Renal pelvis (tissue), 4 donors: ENCODE results near the gene ZCCHC4. TPM values are rescaled to one million over a fixed set of nuclear protein-coding genes. Genes with fewer than 3 reads are reported as not detected.
A peak's percentile ranks its signal among the peaks of the same experiment; 100 is the strongest.
"Not testable (repeated sequence)": the region's sequence is repeated elsewhere in the genome, so short reads cannot be mapped to it uniquely, and the experiment has no call there.

Experiments used
- DNase-seq: peaks from one replicate; pipeline ENCODE4 v3.0.0-alpha.2; 2013
- polyA plus RNA-seq, 3 donors: library from polyadenylated mRNA; unstranded; fragments of 120-200 nt; gene quantifications; one replicate each; pipeline ENCODE4 v1.2.1, GENCODE V29; 2013; ENCODE audit not compliant: insufficient read length in 3 of 3

The ZCCHC4 gene
- polyA plus RNA-seq, 3 donors, result 10.5 to 16.1 (median 13.8) TPM

- no peak for DNase-seq
These were observed 2.3 kb upstream of the ZCCHC4 start for GRCh38 chr4:25310066-25310802.

GRCh38 chr4:25310803-25311166 lies 1.8 kb upstream of the ZCCHC4 start:
- DNase-seq, result no peak

DNA sequence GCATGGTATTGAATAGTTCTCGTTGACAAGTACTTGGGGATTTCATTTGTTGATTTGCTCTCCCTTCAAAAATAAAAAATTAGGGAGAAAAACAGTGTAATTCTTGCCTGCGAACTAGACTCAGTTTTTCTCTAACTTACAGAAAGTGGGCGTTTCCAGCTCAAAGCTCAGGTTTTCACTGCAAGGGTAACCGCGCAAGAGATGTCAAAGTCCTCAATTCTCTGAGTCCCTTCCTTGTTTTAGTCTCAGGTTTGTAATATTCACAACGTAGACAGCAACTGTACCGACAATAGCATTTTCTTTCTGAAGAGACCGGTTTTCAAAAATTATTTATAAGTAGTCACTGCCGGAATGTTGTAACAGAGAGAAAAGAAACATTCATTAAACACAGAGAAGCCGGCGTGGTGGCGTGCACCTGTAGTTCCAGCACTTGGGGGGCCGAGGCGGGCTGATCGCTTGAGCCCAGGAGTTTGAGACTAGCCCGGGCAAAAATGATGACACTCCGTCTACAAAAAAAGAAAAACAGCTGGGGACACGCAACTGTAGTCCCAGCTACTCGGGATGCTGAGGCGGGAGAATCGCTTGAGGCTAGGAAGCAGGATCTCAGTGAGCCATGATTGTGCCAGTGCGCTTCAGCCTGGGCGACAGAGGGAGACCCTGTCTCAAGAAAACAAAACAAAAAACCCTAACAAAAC lies 774 bp downstream of the ZCCHC4 start:
- peak; percentile 15 for DNase-seq

DNA sequence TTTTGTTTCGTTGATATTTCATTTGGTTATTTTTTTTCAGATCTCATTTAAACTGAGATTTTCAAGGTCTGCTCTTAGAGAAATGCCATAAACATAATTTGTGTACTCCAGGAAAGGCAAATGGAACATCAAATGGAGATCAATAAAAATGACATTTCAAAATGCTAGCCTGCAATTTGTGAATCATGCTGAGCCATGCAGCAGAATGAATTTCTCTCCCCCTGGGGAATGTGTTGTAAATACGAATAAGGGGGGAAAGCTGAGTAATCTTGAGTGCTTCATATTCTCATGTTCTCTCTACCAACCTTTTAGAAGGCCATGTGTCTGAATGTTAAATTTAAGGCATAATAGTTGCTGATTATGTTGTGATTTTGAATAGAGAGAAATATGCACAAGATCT lies 7.8 kb downstream of the ZCCHC4 start:
- DNase-seq, result no peak

- DNase-seq, result no peak
These were observed 8.2 kb downstream of the ZCCHC4 start for GRCh38 chr4:25320773-25321172.

DNA sequence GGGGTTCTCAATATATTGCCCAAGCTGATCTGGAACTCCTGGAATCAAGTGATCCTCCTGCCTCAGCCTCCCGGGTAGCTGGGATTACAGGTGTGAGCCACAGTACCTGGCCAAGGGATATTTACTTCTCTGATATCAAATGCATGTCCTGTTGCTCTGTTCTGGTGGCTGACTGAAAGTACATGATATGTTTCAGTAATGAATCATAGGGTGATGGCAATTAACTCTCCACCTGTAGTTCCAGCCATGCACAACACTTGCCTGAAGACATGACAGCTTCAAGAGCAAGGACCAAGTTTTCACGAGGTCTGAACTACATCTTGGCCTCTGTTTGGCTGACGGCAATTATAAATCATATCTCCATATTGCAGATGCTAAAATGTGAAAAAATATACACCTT lies 9.1 kb downstream of the ZCCHC4 start:
- DNase-seq, result no peak

- not testable (repeated sequence) for DNase-seq
These were observed 15.9 kb downstream of the ZCCHC4 start for GRCh38 chr4:25328463-25328862.

GRCh38 chr4:25330335-25330734 lies 17.8 kb downstream of the ZCCHC4 start:
- no peak for DNase-seq

DNA sequence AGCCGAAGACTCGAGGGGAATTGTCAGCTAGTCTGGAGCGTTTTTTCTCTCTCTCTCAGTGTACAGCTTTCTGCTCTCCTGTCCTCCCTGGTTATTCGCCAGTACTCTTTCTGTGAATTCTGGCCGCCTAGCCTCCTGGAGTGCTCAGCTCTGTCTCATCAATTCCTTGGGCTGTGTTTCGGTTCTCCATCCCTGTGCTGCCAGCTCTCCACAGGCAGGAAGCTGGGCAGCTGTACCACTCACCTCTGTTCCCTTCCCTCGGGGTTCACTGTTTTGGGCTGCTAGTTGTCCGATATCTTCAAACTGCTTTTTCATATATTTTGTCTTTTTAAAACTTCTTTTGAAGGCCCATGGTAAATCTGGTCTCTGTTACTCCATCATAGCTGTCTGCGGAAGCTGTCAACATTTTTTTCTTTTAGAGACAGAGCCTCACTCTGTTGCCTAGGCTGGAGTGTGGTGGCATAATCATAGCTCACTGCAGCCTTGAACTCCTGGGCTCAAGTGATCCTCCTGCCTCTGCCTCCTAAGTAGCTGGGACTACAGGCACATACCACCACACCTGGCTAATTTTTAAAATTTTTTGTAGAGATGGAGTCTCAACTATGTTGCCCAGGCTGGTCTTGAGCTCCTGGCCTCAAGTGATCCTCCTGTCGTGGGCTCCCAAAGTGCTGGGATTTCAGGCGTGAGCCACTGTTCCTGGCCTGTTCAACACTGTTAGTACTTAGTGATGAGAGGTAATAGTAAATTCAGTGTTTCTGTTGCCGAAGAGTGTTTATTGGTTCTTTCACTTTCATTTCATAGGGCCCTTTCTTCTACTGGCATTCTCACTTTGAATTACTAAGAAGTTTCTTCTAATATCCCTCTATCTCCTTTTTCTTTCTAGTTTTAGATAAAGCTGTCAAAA lies 18.6 kb downstream of the ZCCHC4 start:
- DNase-seq, result no peak

GRCh38 chr4:25343671-25344070 lies 31.1 kb downstream of the ZCCHC4 start:
- no peak for DNase-seq

DNA sequence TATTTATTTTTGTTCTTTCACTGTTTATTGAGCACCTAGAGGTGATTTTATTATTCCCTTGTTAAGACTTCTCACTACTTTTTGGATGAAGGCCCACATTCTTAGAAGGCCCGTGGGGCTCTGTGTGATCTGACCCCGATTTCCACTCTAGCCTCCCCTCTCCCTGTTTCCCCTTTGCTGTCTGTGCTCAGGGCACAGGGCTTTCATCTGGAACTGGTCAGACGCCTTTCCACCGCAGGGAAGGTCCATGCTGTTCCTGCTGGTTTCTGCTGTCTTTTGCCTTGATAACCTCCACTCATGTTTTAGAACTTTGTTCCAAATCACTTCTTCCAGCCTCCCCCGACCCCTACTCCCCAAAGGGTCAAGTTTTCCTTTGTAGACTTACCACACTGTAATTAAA lies 33.2 kb downstream of the ZCCHC4 start:
- DNase-seq, result no peak

- no peak for DNase-seq
These were observed 34.3 kb downstream of the ZCCHC4 start for GRCh38 chr4:25346913-25347312.

DNA sequence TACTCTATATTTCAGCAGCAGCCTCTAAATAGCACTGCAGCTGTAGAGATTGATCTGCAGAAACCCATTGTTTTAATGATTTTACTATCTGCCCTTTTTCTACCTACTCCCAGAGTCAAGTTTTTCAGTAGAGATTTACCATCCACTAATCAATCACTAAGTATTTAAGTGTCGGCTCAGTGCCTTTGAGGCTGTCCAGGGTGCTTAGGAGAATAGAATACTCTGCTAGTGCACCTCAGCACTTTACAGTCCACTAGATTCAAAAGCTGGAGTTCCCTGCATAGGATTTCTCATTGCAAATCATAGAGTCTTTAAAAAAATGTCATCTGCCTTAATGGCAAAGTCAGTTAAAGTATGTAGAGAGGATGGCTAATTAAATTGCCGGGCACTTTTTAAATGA lies 34.9 kb downstream of the ZCCHC4 start:
- no peak for DNase-seq

DNA sequence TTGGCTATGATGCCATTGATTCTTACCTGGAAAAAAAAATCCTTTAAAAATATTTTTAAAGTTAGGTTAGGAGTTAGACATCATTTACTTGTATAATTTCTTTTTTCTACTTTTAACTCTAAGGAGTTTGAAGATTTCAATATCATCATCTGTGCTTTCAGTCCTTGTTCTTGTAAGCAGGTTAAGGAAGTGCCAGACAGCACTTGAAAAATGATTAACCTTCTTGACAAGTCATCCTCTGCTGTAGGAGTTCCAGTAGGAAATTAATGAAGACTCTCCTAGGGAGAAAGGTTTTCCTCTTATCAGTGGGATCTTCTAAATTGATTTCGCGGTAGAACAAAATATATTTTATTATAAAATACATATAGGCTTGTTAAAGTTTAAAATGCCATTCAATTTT lies 35.4 kb downstream of the ZCCHC4 start:
- DNase-seq, result no peak

DNA sequence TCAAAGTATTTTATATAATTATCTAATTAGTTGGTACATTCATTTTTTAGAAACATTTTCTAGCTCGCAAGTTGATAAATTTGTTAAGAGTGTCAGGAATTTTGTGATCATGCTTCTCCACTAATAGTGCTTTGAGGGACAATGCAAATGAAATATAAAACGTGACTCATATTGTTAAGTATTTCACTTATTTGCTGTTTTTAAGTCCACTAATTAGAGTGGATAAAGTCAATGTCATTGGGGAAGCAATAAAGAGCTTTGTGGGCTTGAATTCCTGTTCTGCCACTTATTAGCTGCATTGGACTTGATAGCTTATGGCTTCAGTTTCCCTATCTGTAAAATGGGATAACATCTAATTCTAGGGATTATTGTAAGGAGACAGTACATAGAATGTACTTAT lies 38.0 kb downstream of the ZCCHC4 start:
- no peak for DNase-seq

DNA sequence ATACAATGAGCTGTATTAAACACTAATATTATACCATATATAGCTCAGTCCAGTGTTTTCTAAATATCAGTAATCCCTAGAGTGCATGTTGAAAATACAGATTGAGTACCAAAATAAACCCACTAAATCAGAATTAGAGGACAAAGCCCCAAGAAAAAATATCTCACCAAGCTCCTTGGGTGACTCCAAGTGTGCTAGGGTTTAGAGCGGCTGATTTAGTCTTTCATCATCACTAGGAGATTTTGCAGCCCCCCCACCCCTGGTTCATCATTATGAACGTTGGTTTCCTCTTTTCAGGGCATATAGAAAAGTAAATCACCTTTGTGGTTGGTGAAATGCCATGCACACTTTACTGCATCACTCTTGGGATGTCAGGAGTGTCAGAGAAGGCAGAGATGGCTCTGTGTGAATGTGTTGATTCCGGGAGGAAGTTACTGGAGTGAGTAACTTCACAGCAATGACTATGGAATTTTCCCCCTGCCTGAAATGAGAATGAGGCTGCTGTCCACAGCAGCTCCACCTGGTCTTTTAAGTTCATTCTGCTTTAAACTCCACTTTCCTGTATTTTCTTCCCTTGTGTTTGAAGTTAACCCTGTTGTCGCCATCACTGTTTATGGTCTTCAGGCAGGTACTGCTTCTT lies 39.3 kb downstream of the ZCCHC4 start:
- DNase-seq, result no peak

GRCh38 chr4:25356068-25356467 lies 43.5 kb downstream of the ZCCHC4 start:
- no peak for DNase-seq

- DNase-seq, result no peak
These were observed 46.1 kb downstream of the ZCCHC4 start for GRCh38 chr4:25358515-25359275.

GRCh38 chr4:25361253-25361652 lies 48.7 kb downstream of the ZCCHC4 start:
- no peak for DNase-seq

GRCh38 chr4:25367004-25367621 lies 54.5 kb downstream of the ZCCHC4 start:
- peak; percentile 33 for DNase-seq

DNA sequence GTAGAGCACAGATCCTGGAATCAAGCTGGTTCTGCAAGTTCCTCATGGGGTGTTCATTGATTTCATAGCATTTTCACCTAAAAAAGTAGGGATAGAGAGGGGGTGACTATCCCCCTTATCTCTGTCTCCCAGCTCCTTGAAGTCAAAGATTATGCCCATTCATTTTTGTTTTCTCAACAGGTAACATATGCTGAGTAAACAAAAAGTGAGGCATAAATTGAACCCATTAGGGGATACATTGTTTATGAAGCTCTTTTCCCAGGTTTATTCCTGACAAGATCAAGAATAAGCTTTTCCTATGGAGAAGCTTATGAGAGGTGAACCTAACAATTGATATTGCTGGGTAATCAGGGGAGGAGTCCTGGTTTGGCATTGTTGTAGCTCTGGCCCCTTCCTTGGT lies 55.3 kb downstream of the ZCCHC4 start:
- no peak for DNase-seq
